ENCODE results near the gene TP53BP1.
"Not testable (repeated sequence)": the region's sequence is repeated elsewhere in the genome, so short reads cannot be mapped to it uniquely, and the experiment has no call there.

The TP53BP1 gene, protein sequence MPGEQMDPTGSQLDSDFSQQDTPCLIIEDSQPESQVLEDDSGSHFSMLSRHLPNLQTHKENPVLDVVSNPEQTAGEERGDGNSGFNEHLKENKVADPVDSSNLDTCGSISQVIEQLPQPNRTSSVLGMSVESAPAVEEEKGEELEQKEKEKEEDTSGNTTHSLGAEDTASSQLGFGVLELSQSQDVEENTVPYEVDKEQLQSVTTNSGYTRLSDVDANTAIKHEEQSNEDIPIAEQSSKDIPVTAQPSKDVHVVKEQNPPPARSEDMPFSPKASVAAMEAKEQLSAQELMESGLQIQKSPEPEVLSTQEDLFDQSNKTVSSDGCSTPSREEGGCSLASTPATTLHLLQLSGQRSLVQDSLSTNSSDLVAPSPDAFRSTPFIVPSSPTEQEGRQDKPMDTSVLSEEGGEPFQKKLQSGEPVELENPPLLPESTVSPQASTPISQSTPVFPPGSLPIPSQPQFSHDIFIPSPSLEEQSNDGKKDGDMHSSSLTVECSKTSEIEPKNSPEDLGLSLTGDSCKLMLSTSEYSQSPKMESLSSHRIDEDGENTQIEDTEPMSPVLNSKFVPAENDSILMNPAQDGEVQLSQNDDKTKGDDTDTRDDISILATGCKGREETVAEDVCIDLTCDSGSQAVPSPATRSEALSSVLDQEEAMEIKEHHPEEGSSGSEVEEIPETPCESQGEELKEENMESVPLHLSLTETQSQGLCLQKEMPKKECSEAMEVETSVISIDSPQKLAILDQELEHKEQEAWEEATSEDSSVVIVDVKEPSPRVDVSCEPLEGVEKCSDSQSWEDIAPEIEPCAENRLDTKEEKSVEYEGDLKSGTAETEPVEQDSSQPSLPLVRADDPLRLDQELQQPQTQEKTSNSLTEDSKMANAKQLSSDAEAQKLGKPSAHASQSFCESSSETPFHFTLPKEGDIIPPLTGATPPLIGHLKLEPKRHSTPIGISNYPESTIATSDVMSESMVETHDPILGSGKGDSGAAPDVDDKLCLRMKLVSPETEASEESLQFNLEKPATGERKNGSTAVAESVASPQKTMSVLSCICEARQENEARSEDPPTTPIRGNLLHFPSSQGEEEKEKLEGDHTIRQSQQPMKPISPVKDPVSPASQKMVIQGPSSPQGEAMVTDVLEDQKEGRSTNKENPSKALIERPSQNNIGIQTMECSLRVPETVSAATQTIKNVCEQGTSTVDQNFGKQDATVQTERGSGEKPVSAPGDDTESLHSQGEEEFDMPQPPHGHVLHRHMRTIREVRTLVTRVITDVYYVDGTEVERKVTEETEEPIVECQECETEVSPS (N-terminal part only)

DNA sequence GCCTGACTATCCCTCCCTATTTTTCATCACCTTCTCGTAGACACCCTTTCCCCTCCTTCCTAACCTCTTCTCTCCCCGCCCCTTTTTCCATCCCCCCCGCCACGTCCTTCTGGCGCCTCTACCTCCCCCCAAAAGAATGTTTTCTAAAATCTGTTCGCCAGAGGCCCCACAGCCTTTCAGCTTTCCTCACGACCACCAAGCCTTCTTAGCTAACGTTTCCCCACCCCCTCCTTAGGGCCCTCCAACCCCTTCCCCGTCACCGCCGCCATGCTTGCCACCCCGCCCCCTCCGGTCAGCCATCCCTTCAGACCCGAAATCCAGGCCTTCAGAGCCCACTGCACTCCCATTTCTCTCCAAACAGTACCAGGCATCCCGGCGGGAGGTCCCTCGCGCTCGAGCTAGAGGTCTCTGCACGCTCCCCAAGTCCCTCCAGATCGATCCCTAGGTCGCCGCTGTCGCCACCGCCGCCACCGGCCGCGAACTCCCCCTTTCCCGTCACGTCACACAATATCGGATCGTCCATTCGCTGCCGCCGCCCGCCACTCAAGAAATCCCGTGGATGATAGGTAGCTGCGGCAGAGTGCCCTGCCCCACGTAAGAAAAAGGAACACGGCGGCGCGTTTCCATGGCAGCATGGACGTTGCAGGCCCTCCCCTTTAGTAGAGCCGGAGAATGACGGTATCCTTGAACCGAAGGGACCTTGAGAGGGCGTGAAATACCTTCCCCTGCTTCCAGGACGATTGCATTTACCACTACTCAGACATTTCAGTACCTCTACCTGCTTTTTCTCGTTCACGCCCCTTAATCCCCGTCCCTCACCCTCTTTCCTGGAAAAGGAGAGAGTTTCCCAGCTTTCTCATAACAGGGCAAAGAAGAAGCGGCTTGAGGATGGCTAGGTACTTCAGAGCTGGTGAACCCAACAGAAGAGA, at the start of gene TP53BP1:
Gene TP53BP1 (minus strand): TSS at position 484 of the 929 bp plus-strand sequence. CDS start 113 bp downstream, at position 371.
- Histone ChIP-seq H3K9ac (ENCODE audit: low read length in 2 of 2) (peak within 1 kb of the TSS; percentile 79 to 88), H3K27me3 (ENCODE audit: control insufficient read depth in 1 of 2, insufficient read depth in 2 of 2, low read length in 2 of 2) (no peaks in the 10 kb centered on the region), H3K4me3 (ENCODE audit: low read length in 2 of 2) (peak within 1 kb of the TSS; percentile 72 to 97), H3K4me1 (ENCODE audit: control insufficient read depth, insufficient read depth, low read length) (peaks cover 13% of the 10 kb centered on the region), H3K36me3 (ENCODE audit: control insufficient read depth in 2 of 2, insufficient read depth in 2 of 2, low read length in 2 of 2) (peaks cover 5 to 16% of the 10 kb centered on the region in 2 donors), H3K9me3 (ENCODE audit: control insufficient read depth in 2 of 2, low read length in 2 of 2) (no peaks in the 10 kb centered on the region), H3K27ac (ENCODE audit: low read length) (peak within 1 kb of the TSS; percentile 64)

DNA sequence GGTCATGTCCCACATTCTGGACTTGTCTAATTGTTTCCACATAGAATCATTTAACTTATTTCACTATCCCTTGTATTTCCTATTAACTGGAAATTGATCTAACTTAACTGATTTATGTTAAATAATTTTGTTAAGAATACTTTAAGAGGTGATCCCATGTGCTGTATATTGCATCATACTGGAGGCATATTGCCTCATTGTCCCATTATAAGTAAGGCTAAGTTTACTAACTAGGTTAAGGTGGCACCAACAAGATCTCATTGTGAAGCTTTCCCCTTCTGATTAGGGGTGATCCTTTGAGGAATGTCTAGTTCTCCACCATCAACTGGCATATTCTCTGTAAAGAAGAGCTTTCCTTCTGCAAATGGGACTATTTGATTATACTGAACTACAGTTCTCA, 48.8 kb upstream of the TP53BP1 start:
- H3K4me3 ChIP-seq (ENCODE audit: low read length in 2 of 2) = no peak overlapping the region
- no peak overlapping the region for H3K27ac ChIP-seq (ENCODE audit: low read length)
- H3K4me1 ChIP-seq (ENCODE audit: control insufficient read depth, insufficient read depth, low read length) = no peaks in the 10 kb centered on the region
- H3K27me3 ChIP-seq (ENCODE audit: control insufficient read depth in 1 of 2, insufficient read depth in 2 of 2, low read length in 2 of 2) = no peaks in the 10 kb centered on the region
- no peaks in the 10 kb centered on the region for H3K36me3 ChIP-seq (ENCODE audit: control insufficient read depth in 2 of 2, insufficient read depth in 2 of 2, low read length in 2 of 2)
- H3K9ac ChIP-seq (ENCODE audit: low read length in 2 of 2) = no peak overlapping the region
- H3K9me3 ChIP-seq (ENCODE audit: control insufficient read depth in 2 of 2, low read length in 2 of 2) = no peaks in the 10 kb centered on the region

DNA sequence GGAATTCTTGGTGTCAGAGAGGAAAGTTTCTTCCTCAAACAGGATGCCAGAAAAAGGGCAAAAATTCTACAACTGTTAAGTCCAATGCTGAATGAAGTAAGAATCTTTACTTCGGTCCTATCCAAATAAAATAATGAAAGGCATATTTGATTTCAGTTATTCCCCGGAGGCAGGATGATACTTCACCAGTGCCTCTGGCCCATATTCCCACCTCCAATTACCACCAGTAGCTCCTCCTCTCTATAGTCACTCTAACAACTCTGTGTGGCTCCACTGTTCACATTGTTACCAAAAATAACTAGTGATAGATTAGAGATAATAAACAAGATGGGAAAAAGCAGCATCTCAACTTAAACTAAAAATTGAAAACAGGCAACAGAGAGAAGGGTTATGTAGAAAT, 45.1 kb upstream of the TP53BP1 start:
- no peak overlapping the region for H3K4me3 ChIP-seq (ENCODE audit: low read length in 2 of 2)
- H3K27ac ChIP-seq (ENCODE audit: low read length) = no peak overlapping the region
- H3K36me3 ChIP-seq (ENCODE audit: control insufficient read depth in 2 of 2, insufficient read depth in 2 of 2, low read length in 2 of 2) = peaks cover 6 to 12% of the 10 kb centered on the region in 2 donors
- no peaks in the 10 kb centered on the region for H3K9me3 ChIP-seq (ENCODE audit: control insufficient read depth in 2 of 2, low read length in 2 of 2)
- no peaks in the 10 kb centered on the region for H3K4me1 ChIP-seq (ENCODE audit: control insufficient read depth, insufficient read depth, low read length)
- H3K9ac ChIP-seq (ENCODE audit: low read length in 2 of 2) = no peak overlapping the region
- no peaks in the 10 kb centered on the region for H3K27me3 ChIP-seq (ENCODE audit: control insufficient read depth in 1 of 2, insufficient read depth in 2 of 2, low read length in 2 of 2)

DNA sequence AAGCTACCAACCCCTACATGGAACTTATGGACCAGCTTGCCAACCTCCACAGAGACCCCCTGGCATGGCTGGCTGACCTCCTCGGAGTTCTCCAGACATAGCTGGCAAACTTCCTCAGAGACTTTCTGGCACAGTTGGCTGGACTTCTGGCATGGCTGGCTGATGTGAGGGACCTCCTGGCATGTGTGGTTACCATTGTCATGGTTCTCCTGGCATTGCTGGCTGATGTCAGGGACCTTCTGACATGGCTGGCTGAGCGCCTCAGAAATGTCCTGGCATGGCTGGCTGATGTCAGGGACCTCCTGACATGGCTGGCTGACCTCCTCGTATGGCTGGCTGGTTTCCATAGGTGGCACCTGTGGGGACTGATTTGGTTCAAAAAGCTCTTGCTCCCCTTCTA, 41.9 kb upstream of the TP53BP1 start:
- Histone ChIP-seq H3K36me3 (ENCODE audit: control insufficient read depth in 2 of 2, insufficient read depth in 2 of 2, low read length in 2 of 2) (peaks cover 8 to 14% of the 10 kb centered on the region in 2 donors), H3K4me1 (ENCODE audit: control insufficient read depth, insufficient read depth, low read length) (no peaks in the 10 kb centered on the region), H3K4me3 (ENCODE audit: low read length in 2 of 2) (no peak overlapping the region), H3K9me3 (ENCODE audit: control insufficient read depth in 2 of 2, low read length in 2 of 2) (no peaks in the 10 kb centered on the region), H3K27me3 (ENCODE audit: control insufficient read depth in 1 of 2, insufficient read depth in 2 of 2, low read length in 2 of 2) (no peaks in the 10 kb centered on the region), H3K9ac (ENCODE audit: low read length in 2 of 2) (no peak overlapping the region), H3K27ac (ENCODE audit: low read length) (no peak overlapping the region)

DNA sequence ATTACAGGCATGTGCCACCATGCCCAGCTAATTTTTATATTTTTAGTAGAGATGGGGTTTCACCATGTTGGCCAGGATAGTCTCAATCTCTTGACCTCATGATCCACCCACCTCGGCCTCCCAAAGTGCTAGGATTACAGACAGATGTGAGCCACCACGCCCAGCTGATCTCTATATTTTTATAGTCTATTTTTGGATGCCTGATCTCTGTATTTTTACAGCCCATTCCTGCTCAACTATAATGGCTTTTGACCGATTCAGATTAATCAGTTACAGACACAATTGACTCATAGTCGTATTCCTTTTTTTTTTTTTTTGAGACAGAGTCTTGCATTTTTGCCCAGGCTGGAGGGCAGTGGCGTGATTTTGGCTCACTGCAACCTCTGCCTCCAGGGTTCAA, 39.9 kb upstream of the TP53BP1 start:
- H3K4me1 ChIP-seq (ENCODE audit: control insufficient read depth, insufficient read depth, low read length); H3K9ac ChIP-seq (ENCODE audit: low read length in 2 of 2); H3K9me3 ChIP-seq (ENCODE audit: control insufficient read depth in 2 of 2, low read length in 2 of 2); H3K27me3 ChIP-seq (ENCODE audit: control insufficient read depth in 1 of 2, insufficient read depth in 2 of 2, low read length in 2 of 2); H3K4me3 ChIP-seq (ENCODE audit: low read length in 2 of 2); H3K27ac ChIP-seq (ENCODE audit: low read length): not testable (repeated sequence)
- H3K36me3 ChIP-seq (ENCODE audit: control insufficient read depth in 2 of 2, insufficient read depth in 2 of 2, low read length in 2 of 2) = peaks cover 14 to 20% of the 10 kb centered on the region in 2 donors

DNA sequence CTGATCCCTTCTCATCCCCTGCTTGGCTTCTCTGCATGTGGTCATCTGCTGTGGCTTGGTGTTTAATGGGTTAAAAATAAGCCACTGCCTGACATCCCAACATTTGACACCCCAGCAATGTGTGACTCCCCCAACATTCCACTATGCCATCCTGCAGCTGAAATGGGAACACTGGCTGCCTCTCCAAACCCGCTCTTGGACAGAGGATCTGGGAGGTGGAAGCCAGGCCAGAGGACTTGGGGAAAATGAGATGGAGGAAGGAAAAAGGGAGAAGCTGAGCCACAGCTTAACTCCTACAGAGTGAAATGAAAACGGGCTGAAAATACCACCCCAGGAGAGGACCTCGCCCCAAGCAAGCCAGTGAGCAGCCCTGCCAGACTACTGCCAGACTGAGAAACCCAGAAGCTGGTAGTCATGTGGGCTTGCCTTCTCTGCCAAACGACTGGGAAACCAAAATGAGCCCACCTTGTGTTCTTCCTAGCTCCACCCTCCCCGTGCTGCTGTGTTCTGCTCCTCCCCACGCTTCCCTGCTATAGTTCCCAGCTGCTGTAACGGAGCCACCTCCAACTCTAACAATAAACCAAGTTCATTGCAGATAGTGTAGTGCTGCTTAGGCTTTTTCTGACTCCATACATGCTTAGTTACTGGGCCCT, 38.2 kb upstream of the TP53BP1 start:
- H3K9me3 ChIP-seq (ENCODE audit: control insufficient read depth in 2 of 2, low read length in 2 of 2) = no peaks in the 10 kb centered on the region
- H3K27ac ChIP-seq (ENCODE audit: low read length) = no peak overlapping the region
- peaks cover 14 to 24% of the 10 kb centered on the region in 2 donors for H3K36me3 ChIP-seq (ENCODE audit: control insufficient read depth in 2 of 2, insufficient read depth in 2 of 2, low read length in 2 of 2)
- H3K27me3 ChIP-seq (ENCODE audit: control insufficient read depth in 1 of 2, insufficient read depth in 2 of 2, low read length in 2 of 2) = no peaks in the 10 kb centered on the region
- no peak overlapping the region for H3K9ac ChIP-seq (ENCODE audit: low read length in 2 of 2)
- no peak overlapping the region for H3K4me3 ChIP-seq (ENCODE audit: low read length in 2 of 2)
- H3K4me1 ChIP-seq (ENCODE audit: control insufficient read depth, insufficient read depth, low read length) = no peaks in the 10 kb centered on the region

DNA sequence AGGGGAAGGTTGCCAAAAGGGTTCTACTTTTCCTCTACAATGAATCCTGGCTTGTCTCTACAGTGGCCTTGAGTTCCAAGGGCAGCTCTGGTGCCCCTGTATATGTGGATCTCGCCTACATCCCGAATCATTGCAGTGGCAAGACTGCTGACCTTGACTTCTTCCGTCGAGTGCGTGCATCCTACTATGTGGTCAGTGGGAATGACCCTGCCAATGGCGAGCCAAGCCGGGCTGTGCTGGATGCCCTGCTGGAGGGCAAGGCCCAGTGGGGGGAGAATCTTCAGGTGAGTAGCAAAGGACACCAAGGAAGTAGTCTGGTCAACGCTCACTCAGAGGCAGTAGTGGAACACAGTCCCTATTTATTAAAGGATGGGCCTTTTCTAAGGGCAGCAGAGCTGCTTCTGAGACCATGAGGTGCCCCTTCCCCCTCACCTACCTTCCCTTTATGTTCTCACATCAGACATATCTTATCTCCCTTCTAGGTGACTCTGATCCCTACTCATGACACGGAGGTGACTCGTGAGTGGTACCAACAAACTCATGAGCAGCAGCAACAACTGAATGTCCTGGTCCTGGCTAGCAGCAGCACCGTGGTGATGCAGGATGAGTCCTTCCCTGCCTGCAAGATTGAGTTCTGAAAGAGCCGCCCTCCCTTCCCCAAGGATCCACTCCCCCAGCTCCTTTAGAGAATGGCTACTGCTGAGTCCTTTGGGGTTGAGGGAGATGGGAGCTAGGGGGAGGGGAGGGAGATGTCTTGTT, 36.8 kb upstream of the TP53BP1 start:
- no peaks in the 10 kb centered on the region for H3K27me3 ChIP-seq (ENCODE audit: control insufficient read depth in 1 of 2, insufficient read depth in 2 of 2, low read length in 2 of 2)
- no peak overlapping the region for H3K4me3 ChIP-seq (ENCODE audit: low read length in 2 of 2)
- no peak overlapping the region for H3K27ac ChIP-seq (ENCODE audit: low read length)
- peaks cover 21 to 30% of the 10 kb centered on the region in 2 donors for H3K36me3 ChIP-seq (ENCODE audit: control insufficient read depth in 2 of 2, insufficient read depth in 2 of 2, low read length in 2 of 2)
- no peaks in the 10 kb centered on the region for H3K9me3 ChIP-seq (ENCODE audit: control insufficient read depth in 2 of 2, low read length in 2 of 2)
- no peaks in the 10 kb centered on the region for H3K4me1 ChIP-seq (ENCODE audit: control insufficient read depth, insufficient read depth, low read length)
- no peak overlapping the region for H3K9ac ChIP-seq (ENCODE audit: low read length in 2 of 2)

DNA sequence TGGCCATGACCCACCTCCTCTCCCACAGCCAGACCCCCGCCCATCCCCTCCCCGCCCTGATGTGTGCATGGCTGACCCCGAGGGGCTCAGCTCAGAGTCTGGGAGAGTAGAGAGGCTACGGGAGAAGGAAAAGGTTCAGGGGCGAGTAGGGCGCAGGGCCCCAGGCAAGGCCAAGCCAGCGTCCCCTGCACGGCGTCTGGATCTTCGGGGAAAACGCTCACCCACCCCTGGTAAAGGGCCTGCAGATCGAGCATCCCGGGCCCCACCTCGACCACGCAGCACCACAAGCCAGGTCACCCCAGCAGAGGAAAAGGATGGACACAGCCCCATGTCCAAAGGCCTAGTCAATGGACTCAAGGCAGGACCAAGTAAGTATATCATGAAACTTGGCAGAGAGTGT, 36.2 kb upstream of the TP53BP1 start:
- Histone ChIP-seq H3K4me3 (ENCODE audit: low read length in 2 of 2) (no peak overlapping the region), H3K4me1 (ENCODE audit: control insufficient read depth, insufficient read depth, low read length) (no peaks in the 10 kb centered on the region), H3K27me3 (ENCODE audit: control insufficient read depth in 1 of 2, insufficient read depth in 2 of 2, low read length in 2 of 2) (no peaks in the 10 kb centered on the region), H3K9ac (ENCODE audit: low read length in 2 of 2) (no peak overlapping the region), H3K36me3 (ENCODE audit: control insufficient read depth in 2 of 2, insufficient read depth in 2 of 2, low read length in 2 of 2) (peaks cover 22 to 34% of the 10 kb centered on the region in 2 donors), H3K9me3 (ENCODE audit: control insufficient read depth in 2 of 2, low read length in 2 of 2) (no peaks in the 10 kb centered on the region), H3K27ac (ENCODE audit: low read length) (no peak overlapping the region)

DNA sequence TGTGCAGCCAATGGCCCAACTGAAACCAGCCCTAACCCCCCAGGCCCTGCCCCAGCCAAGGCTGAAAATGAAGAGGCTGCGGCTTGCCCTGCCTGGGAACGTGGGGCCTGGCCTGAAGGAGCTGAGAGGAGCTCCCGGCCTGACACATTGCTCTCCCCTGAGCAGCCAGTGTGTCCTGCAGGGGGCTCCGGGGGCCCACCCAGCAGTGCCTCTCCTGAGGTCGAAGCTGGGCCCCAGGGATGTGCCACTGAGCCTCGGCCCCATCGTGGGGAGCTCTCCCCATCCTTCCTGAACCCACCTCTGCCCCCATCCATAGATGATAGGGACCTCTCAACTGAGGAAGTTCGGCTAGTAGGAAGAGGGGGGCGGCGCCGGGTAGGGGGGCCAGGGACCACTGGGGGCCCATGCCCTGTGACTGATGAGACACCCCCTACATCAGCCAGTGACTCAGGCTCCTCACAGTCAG, 35.6 kb upstream of the TP53BP1 start:
- Histone ChIP-seq H3K27me3 (ENCODE audit: control insufficient read depth in 1 of 2, insufficient read depth in 2 of 2, low read length in 2 of 2) (no peaks in the 10 kb centered on the region), H3K4me3 (ENCODE audit: low read length in 2 of 2) (no peak overlapping the region), H3K27ac (ENCODE audit: low read length) (no peak overlapping the region), H3K36me3 (ENCODE audit: control insufficient read depth in 2 of 2, insufficient read depth in 2 of 2, low read length in 2 of 2) (peaks cover 25 to 36% of the 10 kb centered on the region in 2 donors), H3K4me1 (ENCODE audit: control insufficient read depth, insufficient read depth, low read length) (no peaks in the 10 kb centered on the region), H3K9me3 (ENCODE audit: control insufficient read depth in 2 of 2, low read length in 2 of 2) (no peaks in the 10 kb centered on the region), H3K9ac (ENCODE audit: low read length in 2 of 2) (no peak overlapping the region)
